HG03575 (cell line): ENCODE data around the gene CLASRP.

Source experiments
- ATAC-seq: cut with Tn5 transposase; IDR thresholded peaks from one replicate; pipeline ENCODE4 v1.9.1; 2021; ENCODE audit not compliant: unreplicated experiment, insufficient number of reproducible peaks, low FRiP score; ENCODE audit errors: extremely low read depth

CLASRP gene

DNA sequence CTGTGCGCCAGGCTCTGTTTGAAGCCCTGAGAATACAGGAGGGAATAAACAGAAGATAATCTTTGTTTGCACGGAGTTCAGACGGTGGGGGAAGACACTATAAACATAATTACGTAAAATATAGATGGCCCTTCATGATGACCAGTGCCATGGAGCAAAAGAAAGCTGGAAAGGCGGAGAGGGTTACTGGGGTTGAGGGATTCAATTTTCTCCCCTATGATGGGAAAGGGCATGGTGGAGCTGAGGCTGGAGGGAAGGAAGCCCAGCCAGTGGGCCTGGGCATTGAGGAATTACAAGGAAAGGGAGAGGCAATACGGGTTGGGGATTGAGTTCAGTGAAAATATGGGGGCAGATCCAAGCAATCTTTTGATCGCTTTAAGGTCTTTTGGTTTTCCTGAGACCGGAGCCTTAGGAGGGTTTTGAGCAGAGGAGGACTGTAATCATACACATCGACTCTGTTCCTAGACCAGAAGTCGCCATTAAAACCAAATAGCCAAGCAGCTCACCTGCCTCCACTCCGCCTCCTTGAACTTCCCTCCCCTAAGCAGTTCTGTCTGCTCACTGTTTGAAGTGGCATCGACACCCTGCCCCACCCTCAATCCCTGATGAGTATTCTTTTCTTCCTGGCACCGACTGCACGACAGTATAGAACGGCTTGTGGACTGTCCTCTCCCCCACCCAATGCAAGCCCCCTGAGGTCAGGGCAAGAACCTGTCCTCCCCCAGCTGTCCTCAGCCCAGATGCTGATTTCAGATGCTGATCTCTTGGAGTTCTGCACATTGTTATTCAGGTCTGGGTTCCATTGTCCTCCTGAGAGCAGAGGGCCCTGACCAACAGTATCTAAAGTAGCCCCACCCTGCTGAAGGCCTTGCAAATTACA is 38.2 kb downstream of the CLASRP start:
- ATAC-seq: no peak

DNA sequence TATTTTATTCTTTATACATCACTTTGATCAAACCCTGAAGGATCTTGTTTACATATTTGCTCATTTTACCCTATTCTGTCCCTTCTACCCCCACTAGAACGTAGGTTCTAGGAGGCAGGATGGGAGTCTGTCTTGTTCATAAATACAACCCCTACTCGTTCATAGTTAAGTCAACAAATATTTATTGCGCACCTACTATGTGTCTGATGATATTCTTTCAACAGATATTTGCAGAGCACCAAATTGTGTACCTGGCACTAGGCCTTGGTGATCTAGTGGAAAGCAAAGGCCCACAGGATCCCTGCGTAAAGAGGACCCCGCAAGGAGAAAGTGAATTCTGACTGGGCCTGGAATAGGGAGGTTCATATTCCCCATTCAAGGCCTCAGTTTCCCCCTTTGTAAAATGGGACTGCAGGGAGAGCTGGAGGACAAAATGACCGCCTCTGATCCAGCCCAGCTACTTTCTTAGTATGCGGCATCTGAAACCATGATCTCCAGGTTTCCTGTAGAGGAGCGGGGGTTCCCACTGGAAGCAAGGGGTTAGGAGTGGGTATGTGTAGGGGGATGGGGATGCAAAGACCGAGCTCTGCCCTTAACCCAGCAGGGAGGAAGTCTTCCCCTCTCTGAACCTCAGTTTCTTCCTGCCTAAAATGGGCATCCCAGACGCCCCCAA is 39.7 kb downstream of the CLASRP start:
- ATAC-seq: no peak

DNA sequence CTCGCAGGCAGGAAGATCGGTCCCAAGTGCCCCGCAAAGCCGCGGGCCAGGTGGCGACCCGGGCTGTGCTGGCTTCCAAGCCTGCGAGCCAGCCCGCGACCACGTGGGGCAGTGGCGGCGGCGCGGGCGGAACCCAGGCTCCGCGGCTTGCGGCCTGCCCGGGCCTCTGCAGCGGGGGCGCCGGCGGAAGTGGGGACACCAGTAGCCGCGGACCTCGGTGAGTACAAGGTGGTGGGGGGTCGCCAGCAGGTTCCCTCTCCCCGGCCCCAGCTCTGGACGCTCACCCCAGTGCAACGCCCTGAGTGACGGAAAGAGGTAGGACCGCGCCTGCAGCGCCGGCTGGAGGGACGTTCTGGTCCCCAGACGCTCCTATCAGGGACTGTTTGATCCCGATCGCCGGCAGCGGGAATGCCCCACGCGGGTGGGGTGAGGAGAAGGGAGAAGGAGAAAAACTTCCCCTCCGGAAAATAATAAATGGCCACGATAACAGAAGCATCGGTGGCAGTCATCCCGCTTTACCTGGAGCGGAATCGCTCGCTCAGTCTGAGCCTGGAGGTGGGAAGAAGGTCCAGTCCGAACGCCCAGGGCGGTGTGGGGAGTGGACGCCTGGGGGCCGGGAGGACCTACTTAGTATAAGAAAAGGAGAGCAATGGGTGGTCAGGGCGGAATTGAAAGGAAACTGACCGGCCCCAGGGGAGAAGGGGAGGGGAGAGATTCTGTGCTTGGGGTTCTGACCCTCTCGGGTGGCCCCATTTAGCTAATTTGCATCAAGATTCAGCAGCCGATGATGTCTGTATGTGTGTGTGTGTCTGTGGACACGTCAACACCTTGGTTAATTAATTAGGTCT is 40.4 kb downstream of the CLASRP start, which contains the start of gene GEMIN7:
TSS of gene GEMIN7 (plus strand) at position 198 of the 848 bp plus-strand sequence. CDS start 10,855 bp downstream, outside the sequence.
- ATAC-seq: no peak

DNA sequence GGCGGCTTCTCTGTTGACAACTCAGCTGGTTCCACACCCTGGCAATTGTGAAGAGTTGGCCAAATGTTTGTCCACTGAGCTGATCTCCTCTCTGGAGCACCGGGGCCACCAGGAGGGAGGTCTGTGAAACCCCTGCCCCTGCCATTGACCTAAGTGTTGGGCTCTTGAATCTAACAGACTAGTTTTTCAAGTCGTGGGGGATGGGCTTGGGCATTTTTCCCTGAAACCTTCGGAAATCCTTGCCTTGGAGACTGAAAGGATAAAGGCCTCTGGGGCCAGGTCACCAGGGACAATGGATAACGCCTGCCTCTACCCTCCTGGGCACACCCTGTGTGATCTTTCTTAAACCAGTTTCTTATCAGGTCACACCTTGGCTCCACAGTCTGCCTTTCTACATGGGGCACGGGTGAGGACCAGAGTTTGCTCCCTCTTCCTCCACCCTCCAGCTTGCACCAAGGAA is 41.1 kb downstream of the CLASRP start:
- no peak for ATAC-seq

DNA sequence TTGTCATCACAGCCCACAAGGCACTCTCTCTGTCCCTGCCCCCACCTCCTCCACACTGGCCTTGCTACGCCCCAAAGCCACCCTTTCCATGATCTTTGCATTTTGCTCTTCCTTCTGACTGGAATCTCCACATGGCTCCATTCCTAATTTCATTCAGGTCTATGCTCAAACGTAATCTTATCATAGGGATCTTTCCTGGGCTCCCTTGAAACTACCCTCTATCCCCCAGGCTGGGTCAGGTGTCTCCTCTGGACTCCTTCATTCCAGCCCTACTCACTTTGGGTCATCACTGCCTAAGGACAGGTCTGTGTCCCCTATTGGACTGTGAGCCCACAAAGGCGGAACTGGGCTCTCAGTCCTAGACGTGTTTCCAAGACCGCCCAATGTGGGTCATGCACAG is 43.3 kb downstream of the CLASRP start:
- ATAC-seq: no peak

DNA sequence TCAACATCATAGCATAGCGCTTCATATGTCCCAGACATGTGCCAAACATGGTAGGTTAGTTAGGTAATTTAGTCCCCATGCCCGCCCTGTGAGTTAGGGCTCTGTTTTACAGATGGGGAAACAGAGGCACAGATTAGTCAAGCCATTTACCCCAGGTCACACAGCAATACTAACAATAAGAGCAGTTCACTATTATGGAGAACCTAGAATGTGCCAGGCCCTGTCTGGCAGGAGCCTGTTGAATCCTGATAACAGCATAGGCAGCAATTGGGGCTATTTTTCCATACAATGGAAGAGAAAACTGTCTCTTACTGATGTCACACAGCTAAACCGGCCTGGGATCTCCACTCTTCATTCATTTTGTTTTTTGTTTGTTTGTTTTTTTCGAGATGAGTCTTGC is 47.6 kb downstream of the CLASRP start:
- no peak for ATAC-seq

DNA sequence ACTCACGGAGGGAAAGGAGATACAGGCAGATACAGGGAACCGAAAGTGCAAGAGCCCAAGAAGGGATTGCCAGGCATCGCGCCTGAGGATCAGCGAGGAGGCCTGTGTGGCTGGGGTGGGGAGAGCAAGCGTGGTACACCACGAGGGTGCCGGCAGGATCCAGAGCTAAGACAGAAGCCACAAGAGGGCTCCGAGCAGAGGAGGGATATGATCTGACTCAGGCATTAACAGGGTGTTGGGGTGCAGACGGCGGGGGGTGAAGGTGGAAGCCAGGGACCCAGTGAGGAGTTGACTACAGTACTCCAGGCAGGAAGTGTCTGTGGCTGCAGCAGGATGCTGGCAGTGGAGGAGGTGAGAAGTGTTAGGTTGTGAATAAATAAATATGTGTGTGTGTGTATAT is 48.7 kb downstream of the CLASRP start:
- no peak for ATAC-seq

DNA sequence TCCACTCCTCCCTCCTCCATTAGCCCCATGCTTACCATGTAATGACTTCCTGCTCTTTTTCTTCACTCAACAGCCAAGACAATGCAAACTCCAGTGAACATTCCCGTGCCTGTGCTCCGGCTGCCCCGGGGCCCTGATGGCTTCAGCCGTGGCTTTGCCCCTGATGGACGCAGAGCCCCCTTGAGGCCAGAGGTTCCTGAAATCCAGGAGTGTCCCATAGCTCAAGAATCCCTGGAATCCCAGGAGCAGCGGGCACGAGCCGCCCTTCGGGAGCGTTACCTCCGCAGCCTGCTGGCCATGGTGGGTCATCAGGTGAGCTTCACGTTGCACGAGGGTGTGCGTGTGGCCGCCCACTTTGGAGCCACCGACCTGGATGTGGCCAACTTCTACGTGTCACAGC is 51.2 kb downstream of the CLASRP start:
- ATAC-seq: no peak

DNA sequence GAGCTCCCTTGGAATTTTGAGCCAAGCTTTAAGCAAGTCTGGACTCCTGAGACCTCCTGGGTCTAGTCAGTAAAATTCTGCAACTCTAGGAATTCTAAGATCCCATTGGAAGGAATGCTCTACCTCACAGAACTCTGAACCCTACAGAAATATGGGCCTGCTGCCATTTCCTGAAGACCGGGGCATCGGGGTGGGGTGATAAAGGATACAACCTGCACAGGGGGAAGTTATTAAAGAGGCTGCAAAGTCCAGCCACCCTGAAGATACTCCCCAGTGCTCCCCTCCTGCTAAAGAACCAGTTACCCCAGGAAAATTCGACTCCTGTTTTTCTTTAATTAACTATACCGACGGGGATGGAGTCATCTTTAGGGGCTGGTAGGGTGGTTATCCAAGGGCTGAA is 51.8 kb downstream of the CLASRP start:
- ATAC-seq: no peak

DNA sequence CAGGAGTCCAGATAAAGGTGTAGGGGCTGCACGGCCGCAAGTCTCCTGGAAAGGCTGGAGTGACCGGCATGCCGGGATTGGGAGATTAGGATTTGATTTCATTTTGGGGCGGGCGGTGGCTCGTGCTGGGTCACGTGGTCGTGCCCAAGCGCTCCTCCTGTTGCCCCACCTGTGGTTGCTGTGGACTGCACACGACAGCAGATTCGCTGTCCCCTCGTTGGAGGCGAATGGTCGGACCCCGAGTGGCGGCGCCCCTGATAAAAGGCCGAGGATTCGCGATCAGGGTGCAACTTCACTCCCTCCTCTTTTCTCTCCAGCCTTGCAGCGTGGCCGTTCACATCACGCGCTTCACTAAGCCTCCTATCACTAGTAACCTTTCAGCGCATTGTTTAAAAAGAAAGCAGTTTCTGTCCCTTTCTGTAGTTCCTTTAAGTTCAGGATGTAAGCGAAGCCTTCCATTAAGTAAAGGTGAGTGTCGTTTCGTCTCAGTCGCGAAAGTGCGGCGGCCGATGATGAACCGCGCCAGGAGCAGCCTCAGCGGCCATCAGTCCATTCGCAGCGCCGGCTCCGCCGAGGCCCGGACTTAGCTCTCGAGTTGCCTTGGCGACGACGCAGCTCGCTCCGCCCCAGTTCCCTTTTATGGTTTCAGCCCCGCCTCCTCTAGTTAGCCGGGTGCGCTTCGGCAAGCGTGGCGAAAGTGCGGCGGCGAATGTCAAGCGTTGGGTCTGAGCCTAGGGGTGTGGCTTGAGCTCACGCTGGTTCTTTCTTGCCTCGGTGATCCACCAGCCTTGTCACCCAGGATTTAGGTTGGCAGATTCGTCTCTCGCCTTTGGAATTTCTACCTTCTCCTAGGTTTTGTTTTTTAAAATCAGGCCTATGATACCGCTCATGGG is 52.4 kb downstream of the CLASRP start:
- no peak for ATAC-seq

DNA sequence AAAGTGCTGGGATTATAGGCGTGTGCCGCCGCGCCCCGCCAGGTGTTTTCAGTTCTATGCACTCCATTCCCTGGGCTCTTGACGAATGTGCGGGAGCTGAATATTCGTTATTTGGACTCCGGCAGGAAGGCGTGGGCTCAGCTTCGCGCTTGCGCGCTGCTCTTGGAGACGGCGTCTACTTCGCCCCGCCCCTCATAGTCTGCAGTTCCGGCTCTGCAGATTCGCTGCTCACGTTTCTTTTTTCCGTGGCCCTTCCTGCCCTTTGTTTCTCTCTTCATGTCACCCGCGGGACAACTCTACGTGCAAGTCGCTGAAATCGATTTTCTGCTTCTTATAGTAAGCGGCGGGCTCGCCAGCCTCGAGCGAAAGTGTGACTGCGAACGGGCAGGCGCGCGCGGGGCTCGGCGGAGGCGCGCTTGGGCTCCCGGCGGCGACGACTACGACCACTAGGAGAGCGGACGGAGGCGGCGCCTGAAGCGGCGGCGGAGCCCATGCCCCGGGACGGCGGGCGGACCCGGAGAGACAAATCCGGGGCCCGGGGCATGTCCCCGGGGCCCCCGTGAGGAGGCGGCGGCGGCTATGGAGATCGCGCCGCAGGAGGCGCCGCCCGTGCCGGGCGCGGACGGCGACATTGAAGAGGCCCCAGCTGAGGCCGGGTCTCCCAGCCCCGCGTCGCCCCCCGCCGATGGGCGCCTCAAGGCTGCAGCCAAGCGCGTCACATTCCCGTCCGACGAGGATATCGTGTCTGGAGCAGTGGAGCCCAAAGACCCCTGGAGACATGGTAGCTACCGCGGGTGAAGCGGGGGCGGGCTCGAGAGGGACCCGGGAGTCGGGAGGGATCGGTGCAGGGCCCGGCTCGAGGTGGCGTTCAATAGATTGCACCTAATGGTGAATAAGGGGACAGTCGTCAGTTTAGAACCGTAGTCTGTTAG is 54.2 kb downstream of the CLASRP start, which contains the start of gene PPP1R37:
TSS of gene PPP1R37 (plus strand) at position 433 of the 932 bp plus-strand sequence. CDS start at position 580, 147 bp downstream.
- no peak for ATAC-seq

DNA sequence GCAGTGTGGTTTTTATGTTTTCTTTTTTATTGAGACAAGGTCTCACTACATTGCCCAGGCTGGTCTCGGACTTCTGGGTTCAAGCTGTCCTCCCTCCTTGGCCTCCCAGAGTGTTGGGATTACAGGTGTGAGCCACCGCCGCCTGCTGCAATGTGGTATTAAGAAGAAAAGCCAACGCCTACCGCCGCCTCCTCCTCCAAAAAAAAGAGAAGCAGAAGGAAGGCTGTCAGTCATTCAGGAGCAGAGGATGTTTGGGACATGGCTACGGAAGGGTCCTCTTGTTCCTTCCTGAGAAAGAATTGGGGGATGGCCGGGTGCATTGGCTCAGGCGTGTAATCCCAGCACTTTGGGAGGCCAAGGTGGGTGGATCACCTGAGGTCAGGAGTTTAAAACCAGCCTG is 55.3 kb downstream of the CLASRP start:
- ATAC-seq: no peak

DNA sequence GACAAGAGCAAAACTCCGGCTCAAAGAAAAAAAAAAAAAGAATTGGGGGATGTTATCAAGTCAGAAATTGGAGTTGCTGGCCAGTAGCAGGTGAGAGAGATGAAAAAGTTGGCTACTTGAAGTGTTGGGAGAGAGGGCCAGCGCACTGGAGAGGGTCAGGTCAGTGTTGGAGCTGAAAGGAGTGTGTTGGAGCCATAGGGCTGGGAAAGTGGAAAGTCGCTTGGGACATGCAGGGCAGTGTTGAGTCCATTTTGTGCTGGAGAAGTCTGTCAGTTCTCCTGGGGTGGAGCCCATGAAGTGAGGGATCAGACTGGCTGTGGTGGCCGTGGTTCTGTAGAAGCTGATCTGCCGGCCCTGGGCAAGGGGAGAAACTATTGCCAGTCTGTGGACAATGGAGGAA is 55.9 kb downstream of the CLASRP start:
- no peak for ATAC-seq

DNA sequence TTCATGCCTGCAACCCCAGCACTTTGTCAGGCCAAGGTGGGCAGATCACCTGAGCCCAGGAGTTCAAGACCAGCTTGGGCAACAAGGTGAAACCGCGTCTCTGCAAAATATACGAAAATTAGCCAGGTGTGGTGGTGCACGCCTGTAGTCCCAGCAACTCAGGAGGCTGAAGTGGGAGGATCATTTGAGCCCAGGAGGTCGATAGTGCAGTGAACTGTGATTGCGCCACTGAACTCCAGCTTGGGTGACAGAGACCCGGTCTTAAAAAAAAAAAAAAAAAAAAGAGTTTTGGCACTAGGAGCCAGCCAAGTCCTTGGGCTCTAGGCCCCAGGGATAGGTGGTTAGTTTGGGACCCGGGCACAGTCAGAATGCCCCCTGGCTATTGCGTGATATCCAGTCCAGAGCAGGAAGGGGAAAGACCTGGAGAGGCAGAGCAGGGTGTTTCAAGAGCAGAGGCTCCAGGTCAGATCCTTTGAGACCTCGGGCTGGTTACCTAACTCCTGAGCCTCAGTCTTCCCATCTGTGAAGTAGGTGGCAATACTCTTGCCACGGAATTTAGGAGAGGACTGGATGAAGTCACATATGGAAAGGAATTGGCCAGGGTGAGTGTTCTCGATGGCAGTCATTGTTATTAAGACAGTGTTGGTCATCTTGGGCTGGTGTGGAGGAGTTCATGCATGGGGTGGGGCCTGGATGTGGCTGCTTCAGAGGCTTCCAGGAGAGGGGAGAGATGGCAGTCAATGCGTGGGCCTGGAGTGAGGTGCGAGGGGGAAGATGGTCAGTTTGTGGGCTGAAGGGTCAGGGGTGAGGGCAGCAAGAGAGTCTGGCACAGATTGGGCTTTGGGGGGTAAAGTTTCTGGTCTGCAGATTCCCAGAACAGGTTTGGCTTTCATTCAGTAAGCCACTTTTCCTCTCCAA is 56.9 kb downstream of the CLASRP start:
- ATAC-seq: no peak

DNA sequence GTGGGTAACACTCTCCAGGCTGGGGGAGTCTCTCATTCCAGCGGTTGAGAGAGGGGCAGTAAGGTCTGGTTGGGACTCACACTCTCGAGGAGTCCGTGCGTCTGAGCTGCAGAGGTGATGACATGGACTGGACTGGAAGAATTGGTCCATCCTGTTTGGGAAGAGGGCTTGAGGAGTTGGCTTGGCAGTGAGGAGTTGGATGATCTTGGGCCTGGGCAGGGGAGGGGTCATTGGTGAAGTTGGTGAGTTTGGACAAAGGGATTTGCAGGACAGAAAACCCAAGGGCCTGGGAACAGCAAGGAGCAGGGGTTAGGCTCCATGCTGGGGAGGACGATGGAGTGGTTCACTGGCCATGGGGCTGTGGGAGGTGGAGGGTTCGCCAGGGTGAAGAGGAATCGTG is 57.9 kb downstream of the CLASRP start:
- no peak for ATAC-seq

DNA sequence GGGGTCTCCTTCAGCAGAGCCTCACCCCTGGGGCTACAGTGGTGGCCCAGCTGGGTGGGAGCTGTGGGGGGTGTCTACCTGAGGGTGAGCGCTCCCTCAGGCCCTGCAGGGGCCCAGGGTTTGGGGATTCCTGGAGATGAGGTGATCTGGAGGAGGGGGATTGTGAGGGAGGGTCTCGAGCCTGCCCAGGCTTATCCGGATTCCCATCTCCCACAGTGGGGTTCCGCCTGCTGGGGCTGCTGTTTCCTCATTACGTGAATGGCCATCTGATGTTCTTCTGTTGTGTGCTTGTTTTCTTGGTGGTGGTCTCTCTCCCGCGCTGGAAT is 58.6 kb downstream of the CLASRP start:
- ATAC-seq: no peak
